Measurements from ENCODE around the gene RIMS3.

DNA sequence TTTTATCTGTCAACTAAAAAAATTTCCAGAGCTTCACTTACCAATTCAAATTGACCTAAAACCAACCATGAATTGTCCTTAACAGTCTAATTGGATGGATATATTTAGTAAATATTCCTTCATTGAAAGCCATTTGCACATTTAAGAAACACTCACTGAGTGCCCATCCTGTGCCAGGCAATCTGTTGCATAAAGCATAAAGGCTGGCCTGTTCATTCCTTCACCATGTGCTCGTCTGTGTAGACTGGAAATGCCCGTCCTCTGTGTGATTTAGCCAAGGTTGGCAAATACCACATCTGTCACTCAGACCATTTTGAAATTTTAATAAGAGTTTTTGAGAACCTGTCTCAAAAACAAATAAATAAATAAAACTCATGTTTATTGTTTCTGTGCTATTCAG, 76.9 kb downstream of the RIMS3 start:
- TF ChIP-seq, protein P1, sequence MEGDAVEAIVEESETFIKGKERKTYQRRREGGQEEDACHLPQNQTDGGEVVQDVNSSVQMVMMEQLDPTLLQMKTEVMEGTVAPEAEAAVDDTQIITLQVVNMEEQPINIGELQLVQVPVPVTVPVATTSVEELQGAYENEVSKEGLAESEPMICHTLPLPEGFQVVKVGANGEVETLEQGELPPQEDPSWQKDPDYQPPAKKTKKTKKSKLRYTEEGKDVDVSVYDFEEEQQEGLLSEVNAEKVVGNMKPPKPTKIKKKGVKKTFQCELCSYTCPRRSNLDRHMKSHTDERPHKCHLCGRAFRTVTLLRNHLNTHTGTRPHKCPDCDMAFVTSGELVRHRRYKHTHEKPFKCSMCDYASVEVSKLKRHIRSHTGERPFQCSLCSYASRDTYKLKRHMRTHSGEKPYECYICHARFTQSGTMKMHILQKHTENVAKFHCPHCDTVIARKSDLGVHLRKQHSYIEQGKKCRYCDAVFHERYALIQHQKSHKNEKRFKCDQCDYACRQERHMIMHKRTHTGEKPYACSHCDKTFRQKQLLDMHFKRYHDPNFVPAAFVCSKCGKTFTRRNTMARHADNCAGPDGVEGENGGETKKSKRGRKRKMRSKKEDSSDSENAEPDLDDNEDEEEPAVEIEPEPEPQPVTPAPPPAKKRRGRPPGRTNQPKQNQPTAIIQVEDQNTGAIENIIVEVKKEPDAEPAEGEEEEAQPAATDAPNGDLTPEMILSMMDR (optimal IDR thresholded peaks at IDR 0.05 in 1 of 3, IDR thresholded peaks at IDR 0.05 in 1 of 3, conservative IDR thresholded peaks at IDR 0.05 in 1 of 3; ENCODE audit: extremely low read depth in 1 of 3, insufficient read depth in 2 of 3, low read length in 3 of 3) = no peak
- no peak for TF ChIP-seq EZH2 (IDR thresholded peaks at IDR 0.05; ENCODE audit: low read length)

Measured in keratinocyte (primary cell).